Activated CD8-positive, alpha-beta T cell treated with anti-CD3 and anti-CD28 coated beads for 36 hours (primary cell): ENCODE results near the gene RYR1. TPM values are rescaled to one million over a fixed set of nuclear protein-coding genes. Genes with fewer than 3 reads are reported as not detected.

ENCODE experiments used
- ATAC-seq: fragments of 200-7000 bp; cut with Tn5 transposase; one replicate; pipeline ENCODE4 v1.10.0; 2021; ENCODE audit warnings: mild to moderate bottlenecking, moderate library complexity
- CTCF ChIA-PET: fragments of 350-600 bp; sonication (Branson Sonifier 250); formaldehyde crosslinking; loops from one replicate; lab custom pipeline; 2021; ENCODE audit warnings: antibody characterized with exemption; lab: Charles Lee
- POLR2A ChIA-PET: fragments of 350-600 bp; sonication (Branson Sonifier 250); formaldehyde crosslinking; loops from one replicate; lab custom pipeline; 2021; ENCODE audit warnings: antibody characterized with exemption; lab: Charles Lee
- DNase-seq: peaks from one replicate; pipeline ENCODE4 v3.0.0-alpha.2; 2020
- H3K27ac Mint-ChIP-seq: one replicate; pipeline ENCODE4 v1.8.0; 2021; ENCODE audit warnings: mild to moderate bottlenecking, mixed read lengths
- H3K27me3 Mint-ChIP-seq: one replicate; pipeline ENCODE4 v1.8.0; 2021; ENCODE audit warnings: mixed read lengths
- H3K36me3 Mint-ChIP-seq: one replicate; pipeline ENCODE4 v1.8.0; 2021; ENCODE audit warnings: low read depth, mixed read lengths
- H3K4me1 Mint-ChIP-seq: one replicate; pipeline ENCODE4 v1.8.0; 2021; ENCODE audit warnings: low read depth, mixed read lengths
- H3K4me3 Mint-ChIP-seq: one replicate; pipeline ENCODE4 v1.8.0; 2021; ENCODE audit warnings: mild to moderate bottlenecking, moderate library complexity, mixed read lengths
- H3K9me3 Mint-ChIP-seq: one replicate; pipeline ENCODE4 v1.8.0; 2021; ENCODE audit warnings: mixed read lengths
- CTCF ChIP-seq: fragments of 200-600 bp; IDR thresholded peaks from one replicate; pipeline ENCODE4 v1.8.0; 2022; ENCODE audit warnings: antibody characterized with exemption, mild to moderate bottlenecking
- intact Hi-C: fragments of 100-400 bp; cut with micrococcal nuclease; formaldehyde crosslinking; loops from one replicate; pipeline ENCODE4 v1.10.0; 2022
- total RNA-seq, 2 experiments: library from RNA; stranded (reverse); gene quantifications; one replicate each; pipeline ENCODE4 v1.2.3, GENCODE V29; 2021

RYR1 gene
- total RNA-seq, 2 experiments from 2014 or later, result 0.63 to 1.2 TPM

GRCh38 chr19:38617764-38618589 lies 184.5 kb downstream of the RYR1 start, which contains the start of gene MAP4K1:
MAP4K1 (minus strand) TSS chr19:38617953; CDS start chr19:38617895, 58 bp downstream.
- TF ChIP-seq CTCF, result no peak
- no peaks in the 10 kb centered on the region for H3K27me3 Mint-ChIP-seq
- peak; percentile 87 for DNase-seq
- peak within 1 kb of the TSS; percentile 99 for H3K4me3 Mint-ChIP-seq
- CTCF ChIA-PET, result interaction anchor here (0.6 to 6.1 kb wide), 9 partner anchors 17 to 313 kb away, joined by 3 to 60 read pairs (median 7); partner anchors contain the start of genes ACTN4, FAM98C, MRPS12 and SARS2
- peak; percentile 70 for ATAC-seq
- intact Hi-C loops, result loop anchor here (5.0 kb wide), 1 partner anchor 76 kb away; no protein-coding TSS in a partner anchor
- H3K36me3 Mint-ChIP-seq, result peaks cover 45% of the 10 kb centered on the region
- peaks cover 48% of the 10 kb centered on the region for H3K4me1 Mint-ChIP-seq
- POLR2A ChIA-PET, result interaction anchor here (0.6 to 1.5 kb wide), 13 partner anchors 16 to 257 kb away, joined by 3 to 7 read pairs (median 3); partner anchors contain the start of gene ACTN4
- H3K9me3 Mint-ChIP-seq, result no peaks in the 10 kb centered on the region
- peak within 1 kb of the TSS; percentile 99 for H3K27ac Mint-ChIP-seq

GRCh38 chr19:38618590-38619360 lies 185.3 kb downstream of the RYR1 start, which contains the start of gene EIF3K:
EIF3K (plus strand) TSS chr19:38619188; CDS start chr19:38619269, 81 bp downstream.
- peak; percentile 74 for ATAC-seq
- intact Hi-C loops, result loop anchor here (5.0 kb wide), 1 partner anchor 76 kb away; no protein-coding TSS in a partner anchor
- Mint-ChIP-seq H3K27ac (peak within 1 kb of the TSS; percentile 99), H3K4me3 (peak within 1 kb of the TSS; percentile 99), H3K4me1 (peaks cover 44% of the 10 kb centered on the region), H3K27me3 (no peaks in the 10 kb centered on the region), H3K9me3 (no peaks in the 10 kb centered on the region), H3K36me3 (peaks cover 47% of the 10 kb centered on the region)
- CTCF ChIA-PET, result interaction anchor here (0.7 to 6.1 kb wide), 7 partner anchors 16 to 312 kb away, joined by 3 to 60 read pairs (median 15); partner anchors contain the start of genes ACTN4, FAM98C, GGN and MRPS12
- no peak for TF ChIP-seq CTCF
- DNase-seq, result peak; percentile 99
- POLR2A ChIA-PET, result interaction anchor here (0.7 to 1.5 kb wide), 9 partner anchors 16 to 232 kb away, joined by 3 to 4 read pairs (median 3); partner anchors contain the start of gene ACTN4

- no peaks in the 10 kb centered on the region for H3K27me3 Mint-ChIP-seq
- H3K4me3 Mint-ChIP-seq, result peak overlapping the region; percentile 99
- no peak for TF ChIP-seq CTCF
- ChIA-PET CTCF (interaction anchor here (0.7 to 6.1 kb wide), 7 partner anchors 15 to 311 kb away, joined by 3 to 60 read pairs (median 15); partner anchors contain the start of genes ACTN4, FAM98C, GGN and MRPS12), POLR2A (interaction anchor here (0.6 to 2.1 kb wide), 5 partner anchors 9 to 231 kb away, joined by 3 to 4 read pairs (median 4); partner anchors contain the start of gene ACTN4)
- peaks cover 38% of the 10 kb centered on the region for H3K4me1 Mint-ChIP-seq
- H3K36me3 Mint-ChIP-seq, result peaks cover 54% of the 10 kb centered on the region
- no peaks in the 10 kb centered on the region for H3K9me3 Mint-ChIP-seq
- DNase-seq (no peak), ATAC-seq (no peak)
- intact Hi-C loops, result loop anchor here (5.0 kb wide), 1 partner anchor 77 kb away; no protein-coding TSS in a partner anchor
- H3K27ac Mint-ChIP-seq, result peak overlapping the region; percentile 99
These were observed 186.1 kb downstream of the RYR1 start for GRCh38 chr19:38619361-38620174.

GRCh38 chr19:38624822-38625221 lies 191.3 kb downstream of the RYR1 start:
- Mint-ChIP-seq H3K27me3 (no peaks in the 10 kb centered on the region), H3K36me3 (peaks cover 60% of the 10 kb centered on the region), H3K4me3 (no peak overlapping the region), H3K4me1 (peaks cover 15% of the 10 kb centered on the region), H3K27ac (peak overlapping the region; percentile 7), H3K9me3 (no peaks in the 10 kb centered on the region)
- no peak for DNase-seq
- ChIA-PET CTCF (interaction anchor here (1.2 to 2.0 kb wide), 2 partner anchors 10 to 222 kb away, joined by 4 to 8 read pairs; partner anchors contain the start of gene FAM98C), POLR2A (interaction anchor here (0.8 to 0.9 kb wide), 2 partner anchors 23 to 214 kb away, joined by 3 read pairs; partner anchors contain the start of gene ACTN4)
- TF ChIP-seq CTCF, result no peak
- intact Hi-C loops, result no loop called here
- no peak for ATAC-seq
